Liver (tissue), 9 donors: ENCODE data around the gene MYO1C. TPM values are rescaled to one million over a fixed set of nuclear protein-coding genes. Genes with fewer than 3 reads are reported as not detected.

ENCODE experiments used
- DNase-seq: peaks from one replicate; pipeline ENCODE4 v3.0.0-alpha.2; 2017; ENCODE audit warnings: low spot score
- H3K27ac ChIP-seq, 2 donors: one replicate each; pipeline ENCODE4 v1.7.0; 2013; ENCODE audit warnings: inconsistent platforms in 2 of 2, low read length in 2 of 2, control low read depth in 1 of 2, low read depth in 1 of 2, mild to moderate bottlenecking in 1 of 2
- H3K27me3 ChIP-seq, 4 donors: one replicate each; pipeline versions ENCODE4 v1.6.1 to v1.7.0; 2013; ENCODE audit warnings: low read length in 3 of 4, inconsistent platforms in 1 of 4, mild to moderate bottlenecking in 1 of 4, moderate library complexity in 1 of 4; ENCODE audit not compliant: control insufficient read depth in 4 of 4, insufficient read depth in 4 of 4
- H3K36me3 ChIP-seq, 4 donors: one replicate each; pipeline versions ENCODE4 v1.6.1 to v1.7.0; 2013; ENCODE audit warnings: low read length in 3 of 4, mild to moderate bottlenecking in 3 of 4, low read depth in 1 of 4, moderate library complexity in 1 of 4; ENCODE audit not compliant: control insufficient read depth in 4 of 4, insufficient read depth in 3 of 4
- H3K4me1 ChIP-seq, 4 donors: one replicate each; pipeline versions ENCODE4 v1.6.1 to v1.7.0; 2013; ENCODE audit warnings: low read length in 3 of 4, mild to moderate bottlenecking in 3 of 4, moderate library complexity in 1 of 4; ENCODE audit not compliant: control insufficient read depth in 4 of 4, insufficient read depth in 4 of 4
- H3K4me3 ChIP-seq, 3 donors: one replicate each; pipeline versions ENCODE4 v1.6.1 to v1.7.0; 2013; ENCODE audit warnings: low read length in 3 of 3, control low read depth in 1 of 3, low read depth in 1 of 3, mild to moderate bottlenecking in 1 of 3
- H3K9ac ChIP-seq, 2 donors: one replicate each; pipeline ENCODE4 v1.7.0; 2013; ENCODE audit warnings: low read length in 2 of 2, mild to moderate bottlenecking in 2 of 2, moderate library complexity in 2 of 2, control low read depth in 1 of 2, low read depth in 1 of 2
- H3K9me3 ChIP-seq, 4 donors: one replicate each; pipeline versions ENCODE4 v1.6.1 to v1.7.0; 2013; ENCODE audit warnings: low read length in 3 of 4; ENCODE audit not compliant: control insufficient read depth in 4 of 4
- ATF3 ChIP-seq: IDR thresholded peaks from 2 replicates; pipeline ENCODE4 v1.6.1; 2016; ENCODE audit warnings: antibody characterized with exemption
- EGR1 ChIP-seq, 2 donors: IDR thresholded peaks; 2 replicates each; pipeline ENCODE4 v1.6.1; 2016 to 2018; ENCODE audit warnings: antibody characterized with exemption in 2 of 2, low read depth in 2 of 2
- FOXA1 ChIP-seq: IDR thresholded peaks from 2 replicates; pipeline ENCODE4 v1.6.1; 2016; ENCODE audit warnings: antibody characterized with exemption
- FOXA2 ChIP-seq: IDR thresholded peaks from 2 replicates; pipeline ENCODE4 v1.6.1; 2016; ENCODE audit warnings: antibody characterized with exemption
- GABPA ChIP-seq, 2 donors: IDR thresholded peaks in 1 of 2; conservative IDR thresholded peaks in 1 of 2; 2 replicates each; pipeline ENCODE4 v1.6.1; 2016; ENCODE audit warnings: antibody characterized with exemption in 2 of 2, mild to moderate bottlenecking in 1 of 2, moderate library complexity in 1 of 2
- HNF4A ChIP-seq, 2 donors: conservative IDR thresholded peaks; 2 replicates each; pipeline ENCODE4 v1.6.1; 2016; ENCODE audit warnings: antibody characterized with exemption in 2 of 2, mild to moderate bottlenecking in 2 of 2
- JUND ChIP-seq, 2 donors: IDR thresholded peaks; 2 replicates each; pipeline ENCODE4 v1.6.1; 2016; ENCODE audit warnings: antibody characterized with exemption in 2 of 2
- MAX ChIP-seq: IDR thresholded peaks from 2 replicates; pipeline ENCODE4 v1.6.1; 2016; ENCODE audit warnings: antibody characterized with exemption
- NR2F2 ChIP-seq: IDR thresholded peaks from 2 replicates; pipeline ENCODE4 v1.6.1; 2016; ENCODE audit warnings: antibody characterized with exemption
- REST ChIP-seq: IDR thresholded peaks from 2 replicates; pipeline ENCODE4 v1.6.1; 2016; ENCODE audit warnings: antibody characterized with exemption, mild to moderate bottlenecking
- RXRA ChIP-seq, 2 donors: IDR thresholded peaks; 2 replicates each; pipeline ENCODE4 v1.6.1; 2017 to 2018; ENCODE audit warnings: antibody characterized with exemption in 2 of 2, mild to moderate bottlenecking in 1 of 2
- SP1 ChIP-seq: IDR thresholded peaks from 2 replicates; pipeline ENCODE4 v1.6.1; 2018; ENCODE audit warnings: antibody characterized with exemption, mild to moderate bottlenecking
- WGBS: extraction: QIAGEN DNeasy Blood & Tissue Kit; methylation state at CpG from one replicate; pipeline ENCODE4 v1.1.7; 2013; 5-methylcytosine and 5-hydroxymethylcytosine counted together
- polyA plus RNA-seq, 2 donors: library from polyadenylated mRNA; stranded (reverse) in 1 of 2; unstranded in 1 of 2; fragments of 200-250 nt in 1 of 2; fragments of >200 nt in 1 of 2; fragmentation: Nextera tagmentation in 1 of 2; extraction: Ambion mirVana in 1 of 2; gene quantifications; one replicate each; pipeline versions ENCODE4 v1.2.1 to v1.2.3, GENCODE V29; 2013 to 2015
- total RNA-seq, 2 donors: library from RNA; depleted of rRNA; stranded (reverse); fragments of >200 nt; gene quantifications; one replicate each; pipeline ENCODE4 v1.2.3, GENCODE V29; 2014
- TF ChIP-seq, protein P1 (sequence below): IDR thresholded peaks from 2 replicates; pipeline ENCODE4 v1.6.1; 2016; ENCODE audit warnings: antibody characterized with exemption
- donor health status: healthy.
- donor health status: healthy.
- donor health status: healthy.
- donor health status: healthy.
- donor health status: healthy.

MYO1C gene
- total and polyA plus RNA-seq, 4 donors: 20.3 to 61.7 (median 28.2) TPM

GRCh38 chr17:1475321-1475854, 17.1 kb downstream of the MYO1C start:
- no peak overlapping the region for H3K27ac ChIP-seq
- H3K9me3 ChIP-seq: no peaks in the 10 kb centered on the region
- TF ChIP-seq NR2F2: no peak
- no peak for TF ChIP-seq EGR1 (IDR thresholded peaks at IDR 0.05; ENCODE audit: low read depth in 2 of 2)
- no peak for TF ChIP-seq FOXA1
- no peak for TF ChIP-seq GABPA (IDR thresholded peaks at IDR 0.05 in 1 of 2, conservative IDR thresholded peaks at IDR 0.05 in 1 of 2)
- TF ChIP-seq REST: no peak
- no peak for TF ChIP-seq MAX
- no peak for TF ChIP-seq SP1
- no peak for TF ChIP-seq HNF4A (conservative IDR thresholded peaks at IDR 0.05)
- TF ChIP-seq, protein P1, sequence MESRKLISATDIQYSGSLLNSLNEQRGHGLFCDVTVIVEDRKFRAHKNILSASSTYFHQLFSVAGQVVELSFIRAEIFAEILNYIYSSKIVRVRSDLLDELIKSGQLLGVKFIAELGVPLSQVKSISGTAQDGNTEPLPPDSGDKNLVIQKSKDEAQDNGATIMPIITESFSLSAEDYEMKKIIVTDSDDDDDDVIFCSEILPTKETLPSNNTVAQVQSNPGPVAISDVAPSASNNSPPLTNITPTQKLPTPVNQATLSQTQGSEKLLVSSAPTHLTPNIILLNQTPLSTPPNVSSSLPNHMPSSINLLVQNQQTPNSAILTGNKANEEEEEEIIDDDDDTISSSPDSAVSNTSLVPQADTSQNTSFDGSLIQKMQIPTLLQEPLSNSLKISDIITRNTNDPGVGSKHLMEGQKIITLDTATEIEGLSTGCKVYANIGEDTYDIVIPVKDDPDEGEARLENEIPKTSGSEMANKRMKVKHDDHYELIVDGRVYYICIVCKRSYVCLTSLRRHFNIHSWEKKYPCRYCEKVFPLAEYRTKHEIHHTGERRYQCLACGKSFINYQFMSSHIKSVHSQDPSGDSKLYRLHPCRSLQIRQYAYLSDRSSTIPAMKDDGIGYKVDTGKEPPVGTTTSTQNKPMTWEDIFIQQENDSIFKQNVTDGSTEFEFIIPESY: no peak
- no peak for TF ChIP-seq FOXA2
- TF ChIP-seq ATF3: no peak
- TF ChIP-seq RXRA (IDR thresholded peaks at IDR 0.05): no peak
- no peak overlapping the region for H3K4me3 ChIP-seq
- DNase-seq: no peak
- H3K9ac ChIP-seq: no peak overlapping the region
- H3K4me1 ChIP-seq: no peaks in the 10 kb centered on the region
- no peaks in the 10 kb centered on the region for H3K27me3 ChIP-seq
- peaks cover 6 to 33% (median 14%) of the 10 kb centered on the region in 4 donors for H3K36me3 ChIP-seq
- WGBS: 95% methylated on average over 15 of the region's 15 CpGs

GRCh38 chr17:1474402-1475189, 17.9 kb downstream of the MYO1C start:
- Histone ChIP-seq H3K9me3 (no peaks in the 10 kb centered on the region), H3K27ac (no peak overlapping the region), H3K4me3 (no peak overlapping the region), H3K4me1 (no peaks in the 10 kb centered on the region), H3K9ac (no peak overlapping the region), H3K36me3 (peaks cover 6 to 33% (median 13%) of the 10 kb centered on the region in 4 donors), H3K27me3 (no peaks in the 10 kb centered on the region)
- WGBS: 90% methylated on average over 31 of the region's 31 CpGs
- no peak for DNase-seq
- TF ChIP-seq FOXA2 (no peak), MAX (no peak), JUND (IDR thresholded peaks at IDR 0.05) (no peak), HNF4A (conservative IDR thresholded peaks at IDR 0.05) (no peak)
